Trophoblast cell (in vitro differentiated cells and primary cell): ENCODE results near the gene UBL4B.

Source experiments
- DNase-seq, 2 donors: peaks; one replicate each; pipeline ENCODE4 v3.0.0-alpha.2; 2016
- H2AFZ ChIP-seq: 2 replicates; pipeline ENCODE4 v1.6.1; 2013; ENCODE audit warnings: low read length, moderate library complexity, mild to moderate bottlenecking; ENCODE audit not compliant: insufficient read depth, poor library complexity
- H2AK5ac ChIP-seq: 2 replicates; pipeline ENCODE4 v1.6.1; 2013; ENCODE audit warnings: mild to moderate bottlenecking, low read length
- H2BK120ac ChIP-seq: 2 replicates; pipeline ENCODE4 v1.6.1; 2013; ENCODE audit warnings: low read length, mild to moderate bottlenecking, moderate library complexity; ENCODE audit not compliant: insufficient read depth, poor library complexity
- H2BK12ac ChIP-seq: 2 replicates; pipeline ENCODE4 v1.6.1; 2013; ENCODE audit warnings: mild to moderate bottlenecking, low read length, moderate library complexity
- H2BK5ac ChIP-seq: 2 replicates; pipeline ENCODE4 v1.6.1; 2013; ENCODE audit warnings: low read length, low read depth, moderate library complexity, mild to moderate bottlenecking; ENCODE audit not compliant: poor library complexity
- H3K14ac ChIP-seq: 2 replicates; pipeline ENCODE4 v1.6.1; 2013; ENCODE audit warnings: mild to moderate bottlenecking, low read length
- H3K18ac ChIP-seq: 2 replicates; pipeline ENCODE4 v1.6.1; 2013; ENCODE audit warnings: mild to moderate bottlenecking, low read length
- H3K23ac ChIP-seq: 2 replicates; pipeline ENCODE4 v1.6.1; 2013; ENCODE audit warnings: low read length
- H3K27ac ChIP-seq: 2 replicates; pipeline ENCODE4 v1.5.1; 2013; ENCODE audit warnings: low read depth, mild to moderate bottlenecking, inconsistent platforms, low read length, moderate library complexity
- H3K27me3 ChIP-seq: 2 replicates; pipeline ENCODE4 v1.6.1; 2013; ENCODE audit warnings: inconsistent platforms, mild to moderate bottlenecking, low read length, moderate library complexity; ENCODE audit not compliant: insufficient read depth
- H3K36me3 ChIP-seq, 2 experiments: 1 replicate in 1 of 2; 2 replicates in 1 of 2; pipeline ENCODE4 v1.6.1; 2013; ENCODE audit warnings: low read length in 2 of 2, mild to moderate bottlenecking in 2 of 2, moderate library complexity in 1 of 2; ENCODE audit not compliant: insufficient read depth in 2 of 2, control insufficient read depth in 1 of 2
- H3K4ac ChIP-seq: 2 replicates; pipeline ENCODE4 v1.6.1; 2013; ENCODE audit warnings: low read depth, mild to moderate bottlenecking, low read length, moderate library complexity
- H3K4me1 ChIP-seq, 2 experiments: 1 replicate in 1 of 2; 2 replicates in 1 of 2; pipeline ENCODE4 v1.6.1; 2013; ENCODE audit warnings: low read length in 2 of 2, mild to moderate bottlenecking in 2 of 2, moderate library complexity in 1 of 2; ENCODE audit not compliant: insufficient read depth in 2 of 2, control insufficient read depth in 1 of 2
- H3K4me2 ChIP-seq: 2 replicates; pipeline ENCODE4 v1.6.1; 2013; ENCODE audit warnings: inconsistent platforms, mild to moderate bottlenecking, low read length, moderate library complexity
- H3K4me3 ChIP-seq: 2 replicates; pipeline ENCODE4 v1.5.1; 2013; ENCODE audit warnings: mild to moderate bottlenecking, low read depth, low read length, inconsistent platforms
- H3K79me1 ChIP-seq: one replicate; pipeline ENCODE4 v1.6.1; 2013; ENCODE audit warnings: low read length
- H3K79me2 ChIP-seq: 2 replicates; pipeline ENCODE4 v1.6.1; 2013; ENCODE audit warnings: low read length, mild to moderate bottlenecking; ENCODE audit not compliant: control insufficient read depth, insufficient read depth, poor library complexity
- H3K9ac ChIP-seq: 2 replicates; pipeline ENCODE4 v1.6.1; 2013; ENCODE audit warnings: mild to moderate bottlenecking, low read length
- H3K9me3 ChIP-seq: 2 replicates; pipeline ENCODE4 v1.6.1; 2013; ENCODE audit warnings: low read depth, mild to moderate bottlenecking, control low read depth, inconsistent platforms, low read length; ENCODE audit not compliant: insufficient read depth
- H4K12ac ChIP-seq: 2 replicates; pipeline ENCODE4 v1.6.1; 2013; ENCODE audit warnings: low read depth, mild to moderate bottlenecking, low read length, moderate library complexity
- H4K8ac ChIP-seq: 2 replicates; pipeline ENCODE4 v1.6.1; 2013; ENCODE audit warnings: low read depth, mild to moderate bottlenecking, low read length, moderate library complexity
- H4K91ac ChIP-seq: one replicate; pipeline ENCODE4 v1.6.1; 2013; ENCODE audit warnings: low read depth, mild to moderate bottlenecking, low read length, moderate library complexity
- WGBS: extraction: QIAGEN DNeasy Blood & Tissue Kit; methylation state at CpG from one replicate; pipeline ENCODE4 v1.1.7; 2013; ENCODE audit warnings: missing lambda C conversion rate; ENCODE audit not compliant: insufficient read length, insufficient coverage; ENCODE audit errors: extremely low coverage; 5-methylcytosine and 5-hydroxymethylcytosine counted together

Gene UBL4B

DNA sequence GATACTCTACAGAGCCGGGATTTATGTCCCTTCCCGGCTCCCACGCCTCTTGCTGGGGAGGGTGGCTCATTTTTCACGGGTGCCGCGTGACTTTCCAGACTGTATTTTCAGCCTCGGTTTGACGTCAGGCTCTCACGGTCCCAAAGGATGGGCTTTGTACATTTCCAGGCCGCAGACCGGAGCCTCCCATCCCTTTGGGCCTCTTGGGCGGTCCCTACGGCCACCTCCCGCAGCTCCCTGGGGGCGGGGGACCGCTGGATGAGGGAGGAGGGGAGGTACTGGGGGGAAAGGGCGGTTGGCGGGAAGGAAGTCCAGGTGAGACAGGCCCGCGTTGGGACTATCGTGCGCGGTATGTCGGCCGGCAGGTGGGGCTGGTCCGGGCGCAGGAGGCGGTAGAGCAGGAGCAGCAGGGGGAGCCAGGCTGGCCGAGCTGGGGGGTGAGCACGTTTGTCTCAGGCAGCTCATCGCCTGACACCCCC, 17.9 kb downstream of the UBL4B start:
- Histone ChIP-seq H3K79me2 (no peaks in the 10 kb centered on the region), H3K79me1 (no peaks in the 10 kb centered on the region), H3K4me2 (no peak overlapping the region), H2AK5ac (no peak overlapping the region), H3K4me3 (no peak overlapping the region), H2BK12ac (no peak overlapping the region), H3K27me3 (peaks cover 2% of the 10 kb centered on the region), H2AFZ (no peak overlapping the region), H2BK120ac (no peak overlapping the region), H3K36me3 (no peaks in the 10 kb centered on the region), H3K18ac (no peak overlapping the region), H3K23ac (no peak overlapping the region), H4K12ac (no peak overlapping the region), H3K4ac (no peak overlapping the region), H3K27ac (no peak overlapping the region), H3K14ac (no peak overlapping the region), H3K9me3 (no peaks in the 10 kb centered on the region), H3K9ac (no peak overlapping the region), H3K4me1 (no peaks in the 10 kb centered on the region), H2BK5ac (no peak overlapping the region), H4K8ac (no peak overlapping the region), H4K91ac (no peak overlapping the region)
- no CpG with 5 or more reads among the region's 31 CpGs for WGBS
- DNase-seq, result peak in 1 of 2 donors; percentile 25

DNA sequence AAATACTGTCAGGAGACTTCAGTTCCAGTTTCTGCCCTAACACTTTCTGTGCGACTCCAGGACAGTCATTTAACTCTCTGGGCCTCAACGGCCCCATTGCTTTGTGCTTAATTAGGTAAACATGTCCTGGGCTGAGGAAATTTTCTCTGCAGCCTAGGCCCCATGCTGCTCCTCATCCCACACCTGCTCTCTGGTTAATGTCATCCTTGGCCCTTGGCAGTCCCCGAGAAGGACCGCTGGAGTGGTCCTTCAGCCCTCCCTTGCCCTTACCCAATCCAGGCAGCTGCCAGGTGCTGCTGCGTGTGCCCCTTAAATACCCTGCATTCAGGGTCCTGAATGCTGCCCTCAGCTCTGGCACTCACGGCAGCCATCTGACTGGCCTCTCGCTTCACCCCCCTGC, 18.7 kb downstream of the UBL4B start:
- Histone ChIP-seq H3K9me3 (no peaks in the 10 kb centered on the region), H3K79me1 (no peaks in the 10 kb centered on the region), H3K9ac (no peak overlapping the region), H3K4me2 (no peak overlapping the region), H3K79me2 (no peaks in the 10 kb centered on the region), H2BK5ac (no peak overlapping the region), H3K36me3 (no peaks in the 10 kb centered on the region), H4K91ac (no peak overlapping the region), H3K27ac (no peak overlapping the region), H3K4ac (no peak overlapping the region), H3K14ac (no peak overlapping the region), H3K4me1 (no peaks in the 10 kb centered on the region), H4K12ac (no peak overlapping the region), H3K23ac (no peak overlapping the region), H2AFZ (no peak overlapping the region), H3K4me3 (no peak overlapping the region), H3K18ac (no peak overlapping the region), H2BK12ac (no peak overlapping the region), H2AK5ac (no peak overlapping the region), H3K27me3 (peaks cover 2% of the 10 kb centered on the region), H2BK120ac (no peak overlapping the region), H4K8ac (no peak overlapping the region)
- WGBS, result no CpG with 5 or more reads among the region's 7 CpGs
- DNase-seq, result no peak

DNA sequence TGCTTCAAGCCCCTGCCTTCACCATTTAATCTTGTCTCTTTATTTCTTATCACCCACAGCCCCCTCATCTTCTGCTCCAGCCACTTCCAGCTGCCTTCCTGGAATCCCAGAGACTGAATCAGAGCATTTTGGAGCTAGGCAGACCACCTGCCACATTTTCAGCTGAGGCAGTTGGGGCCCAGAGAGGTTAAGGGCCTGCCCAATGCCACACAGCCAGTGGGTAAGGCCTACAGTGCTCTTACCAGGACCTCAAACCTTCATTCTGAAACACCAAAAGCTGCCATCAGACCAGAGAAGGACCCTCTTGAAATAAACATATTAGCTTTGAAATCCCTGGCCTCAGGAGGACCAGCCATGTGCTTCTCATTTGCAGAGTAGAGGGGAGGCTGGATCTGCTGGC, 20.4 kb downstream of the UBL4B start:
- Histone ChIP-seq H3K9ac (no peak overlapping the region), H2BK12ac (no peak overlapping the region), H3K79me2 (no peaks in the 10 kb centered on the region), H3K4me1 (no peaks in the 10 kb centered on the region), H3K4me2 (no peak overlapping the region), H2BK120ac (no peak overlapping the region), H3K23ac (no peak overlapping the region), H3K14ac (no peak overlapping the region), H4K8ac (no peak overlapping the region), H3K27ac (no peak overlapping the region), H3K4me3 (no peak overlapping the region), H3K79me1 (no peaks in the 10 kb centered on the region), H2AFZ (no peak overlapping the region), H2BK5ac (no peak overlapping the region), H3K4ac (no peak overlapping the region), H3K27me3 (peaks cover 2% of the 10 kb centered on the region), H3K9me3 (no peaks in the 10 kb centered on the region), H3K18ac (no peak overlapping the region), H4K12ac (no peak overlapping the region), H2AK5ac (no peak overlapping the region), H3K36me3 (no peaks in the 10 kb centered on the region), H4K91ac (no peak overlapping the region)
- DNase-seq, result no peak

DNA sequence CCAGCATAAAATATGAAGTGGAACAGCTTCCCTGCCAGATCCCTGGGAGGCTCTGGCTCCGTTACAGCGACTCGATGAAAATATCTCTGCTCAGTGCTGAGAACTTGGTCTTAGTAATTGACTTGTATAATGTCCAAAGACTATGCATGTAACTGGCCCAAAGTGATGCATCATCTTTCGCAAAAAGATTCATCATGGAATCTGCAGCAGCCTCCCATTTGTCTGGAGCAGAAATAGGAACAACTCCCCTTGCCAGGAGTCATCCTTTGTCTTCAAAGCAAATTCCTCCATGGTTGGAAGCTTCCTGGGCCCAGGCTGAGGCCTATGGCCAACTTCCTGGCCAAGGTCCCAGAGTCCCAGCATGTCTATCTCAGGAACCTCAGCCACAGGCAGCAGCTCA, 21.2 kb downstream of the UBL4B start:
- H2AFZ ChIP-seq, result no peak overlapping the region
- no peaks in the 10 kb centered on the region for H3K79me1 ChIP-seq
- no peak overlapping the region for H2BK5ac ChIP-seq
- H3K4me1 ChIP-seq, result no peaks in the 10 kb centered on the region
- no peak overlapping the region for H3K14ac ChIP-seq
- no peak overlapping the region for H3K4me3 ChIP-seq
- H3K79me2 ChIP-seq, result no peaks in the 10 kb centered on the region
- H3K4ac ChIP-seq, result no peak overlapping the region
- no peak overlapping the region for H3K27ac ChIP-seq
- H3K27me3 ChIP-seq, result peaks cover 2% of the 10 kb centered on the region
- WGBS, result no CpG with 5 or more reads among the region's 4 CpGs
- H3K23ac ChIP-seq, result no peak overlapping the region
- H2AK5ac ChIP-seq, result no peak overlapping the region
- H4K12ac ChIP-seq, result no peak overlapping the region
- no peak for DNase-seq
- no peak overlapping the region for H4K8ac ChIP-seq
- no peak overlapping the region for H2BK120ac ChIP-seq
- no peak overlapping the region for H3K9ac ChIP-seq
- no peak overlapping the region for H3K18ac ChIP-seq
- no peaks in the 10 kb centered on the region for H3K9me3 ChIP-seq
- no peak overlapping the region for H4K91ac ChIP-seq
- no peak overlapping the region for H2BK12ac ChIP-seq
- no peak overlapping the region for H3K4me2 ChIP-seq
- no peaks in the 10 kb centered on the region for H3K36me3 ChIP-seq
